ENCODE data around the gene STXBP5L.

STXBP5L gene

DNA sequence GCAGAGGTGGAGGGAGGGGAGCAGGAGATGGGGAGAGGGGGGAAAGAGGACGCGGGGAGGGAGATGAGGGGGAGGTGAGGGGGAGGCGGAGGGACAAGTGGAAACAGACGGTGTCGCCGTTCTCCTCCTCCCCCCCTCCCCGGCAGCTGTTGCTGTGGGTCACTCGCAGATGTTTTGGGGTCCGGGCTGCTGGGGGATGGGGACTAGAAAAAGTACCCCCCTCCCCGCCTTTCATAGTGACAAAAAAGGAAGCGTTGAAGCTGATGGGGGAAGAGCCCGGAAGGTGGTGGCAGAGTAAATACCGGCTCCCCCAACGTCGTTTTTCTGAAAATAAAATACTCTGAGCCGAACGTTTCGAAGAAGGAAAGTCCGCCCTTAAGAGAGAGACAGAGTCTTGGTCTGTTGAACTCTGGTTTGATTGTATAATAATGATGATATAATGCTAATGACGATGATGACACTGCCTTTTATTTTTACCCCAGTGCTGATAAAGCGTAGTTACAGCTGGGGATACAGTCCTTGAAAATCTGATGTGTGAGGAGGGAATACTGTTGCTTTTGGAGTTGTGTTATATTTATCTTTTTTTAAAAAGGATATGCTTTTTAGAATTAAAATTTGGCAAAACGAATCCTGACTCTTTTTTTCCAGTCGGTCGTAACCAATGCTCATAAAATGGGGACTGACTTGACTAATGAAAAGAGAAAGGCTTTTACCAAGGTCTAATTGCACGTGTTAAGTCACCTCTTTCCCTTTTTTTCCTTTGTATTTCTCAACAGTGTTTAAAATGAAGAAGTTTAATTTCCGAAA, 993 bp downstream of the STXBP5L start:
- TF ChIP-seq, protein P1, sequence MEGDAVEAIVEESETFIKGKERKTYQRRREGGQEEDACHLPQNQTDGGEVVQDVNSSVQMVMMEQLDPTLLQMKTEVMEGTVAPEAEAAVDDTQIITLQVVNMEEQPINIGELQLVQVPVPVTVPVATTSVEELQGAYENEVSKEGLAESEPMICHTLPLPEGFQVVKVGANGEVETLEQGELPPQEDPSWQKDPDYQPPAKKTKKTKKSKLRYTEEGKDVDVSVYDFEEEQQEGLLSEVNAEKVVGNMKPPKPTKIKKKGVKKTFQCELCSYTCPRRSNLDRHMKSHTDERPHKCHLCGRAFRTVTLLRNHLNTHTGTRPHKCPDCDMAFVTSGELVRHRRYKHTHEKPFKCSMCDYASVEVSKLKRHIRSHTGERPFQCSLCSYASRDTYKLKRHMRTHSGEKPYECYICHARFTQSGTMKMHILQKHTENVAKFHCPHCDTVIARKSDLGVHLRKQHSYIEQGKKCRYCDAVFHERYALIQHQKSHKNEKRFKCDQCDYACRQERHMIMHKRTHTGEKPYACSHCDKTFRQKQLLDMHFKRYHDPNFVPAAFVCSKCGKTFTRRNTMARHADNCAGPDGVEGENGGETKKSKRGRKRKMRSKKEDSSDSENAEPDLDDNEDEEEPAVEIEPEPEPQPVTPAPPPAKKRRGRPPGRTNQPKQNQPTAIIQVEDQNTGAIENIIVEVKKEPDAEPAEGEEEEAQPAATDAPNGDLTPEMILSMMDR (IDR thresholded peaks at IDR 0.05; ENCODE audit: insufficient read depth, low read length, poor library complexity, severe bottlenecking), result no peak
- H3K27me3 ChIP-seq (replicated peaks; ENCODE audit: control insufficient read depth, insufficient read depth, low read length), result peaks cover 2% of the 10 kb centered on the region; the same call in 1 of the 2 replicates
- H3K4me3 ChIP-seq (replicated peaks; ENCODE audit: low read depth, low read length), result no peak overlapping the region
- DNase-seq (ENCODE audit: extremely low read depth, insufficient read length), result no peak
- no peaks in the 10 kb centered on the region for H3K36me3 ChIP-seq (ENCODE audit: control insufficient read depth, insufficient read depth, low read length)

DNA sequence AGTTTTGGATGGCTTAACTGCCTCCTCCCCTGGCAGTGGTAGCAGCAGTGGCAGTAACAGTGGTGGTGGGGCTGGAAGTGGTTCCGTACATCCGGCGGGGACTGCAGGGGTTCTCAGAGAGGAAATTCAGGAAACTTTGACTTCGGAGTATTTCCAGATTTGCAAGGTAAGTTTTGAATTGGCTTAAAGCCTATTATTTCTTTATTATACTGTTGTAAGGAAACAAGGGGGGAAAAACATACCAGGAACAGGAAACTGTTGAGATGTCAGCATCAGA, 1.5 kb downstream of the STXBP5L start:
- TF ChIP-seq, protein P1 (IDR thresholded peaks at IDR 0.05; ENCODE audit: insufficient read depth, low read length, poor library complexity, severe bottlenecking), result no peak
- peaks cover 2% of the 10 kb centered on the region; the same call in 1 of the 2 replicates for H3K27me3 ChIP-seq (replicated peaks; ENCODE audit: control insufficient read depth, insufficient read depth, low read length)
- no peak overlapping the region for H3K4me3 ChIP-seq (replicated peaks; ENCODE audit: low read depth, low read length)
- no peak for DNase-seq (ENCODE audit: extremely low read depth, insufficient read length)
- no peaks in the 10 kb centered on the region for H3K36me3 ChIP-seq (ENCODE audit: control insufficient read depth, insufficient read depth, low read length)

DNA sequence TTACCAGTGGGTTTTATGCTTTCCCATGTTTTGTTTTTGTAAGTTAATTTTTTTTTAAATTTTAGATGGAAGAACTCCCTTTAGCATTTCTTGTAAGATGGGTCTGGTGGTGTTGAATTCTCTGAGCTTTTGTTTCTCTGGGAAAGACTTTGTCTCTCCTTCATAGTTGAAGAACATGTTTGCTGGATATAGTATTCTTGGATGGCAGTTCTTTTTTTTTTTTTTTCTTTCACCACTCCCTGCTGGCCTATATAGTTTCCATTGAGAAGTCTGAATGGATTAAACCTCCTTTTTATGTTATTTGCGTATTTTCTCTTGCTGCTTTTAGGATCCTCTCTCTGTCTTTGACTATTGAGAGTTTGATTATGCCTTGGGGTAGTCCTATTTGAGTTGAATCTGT, 18.1 kb downstream of the STXBP5L start:
- Histone ChIP-seq H3K36me3 (ENCODE audit: control insufficient read depth, insufficient read depth, low read length) (no peaks in the 10 kb centered on the region), H3K27me3 (replicated peaks; ENCODE audit: control insufficient read depth, insufficient read depth, low read length) (no peaks in the 10 kb centered on the region), H3K4me3 (replicated peaks; ENCODE audit: low read depth, low read length) (no peak overlapping the region)
- TF ChIP-seq, protein P1 (IDR thresholded peaks at IDR 0.05; ENCODE audit: insufficient read depth, low read length, poor library complexity, severe bottlenecking), result no peak
- DNase-seq (ENCODE audit: extremely low read depth, insufficient read length), result no peak

DNA sequence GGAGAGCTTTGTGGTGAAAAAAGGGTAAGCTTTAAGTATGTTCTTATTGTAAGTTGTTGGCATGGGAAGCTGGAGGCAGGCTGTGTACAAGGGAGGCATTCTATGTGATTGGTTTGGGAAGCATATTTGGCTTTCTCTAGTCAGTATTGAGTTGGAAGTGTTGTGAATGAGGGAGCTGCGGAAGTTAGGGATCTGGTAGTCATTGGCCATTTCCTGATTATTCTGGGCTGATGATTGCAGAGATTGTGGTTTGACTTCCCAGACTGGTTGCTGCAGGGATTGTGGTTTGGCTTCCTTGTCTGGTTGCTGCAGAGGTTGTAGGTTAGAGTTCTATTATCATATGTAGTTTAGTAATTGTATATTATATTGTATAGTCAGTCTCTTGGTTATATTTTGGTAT, 21.0 kb downstream of the STXBP5L start:
- Histone ChIP-seq H3K36me3 (ENCODE audit: control insufficient read depth, insufficient read depth, low read length) (no peaks in the 10 kb centered on the region), H3K27me3 (replicated peaks; ENCODE audit: control insufficient read depth, insufficient read depth, low read length) (no peaks in the 10 kb centered on the region), H3K4me3 (replicated peaks; ENCODE audit: low read depth, low read length) (no peak overlapping the region)
- TF ChIP-seq, protein P1 (IDR thresholded peaks at IDR 0.05; ENCODE audit: insufficient read depth, low read length, poor library complexity, severe bottlenecking), result no peak
- no peak for DNase-seq (ENCODE audit: extremely low read depth, insufficient read length)

DNA sequence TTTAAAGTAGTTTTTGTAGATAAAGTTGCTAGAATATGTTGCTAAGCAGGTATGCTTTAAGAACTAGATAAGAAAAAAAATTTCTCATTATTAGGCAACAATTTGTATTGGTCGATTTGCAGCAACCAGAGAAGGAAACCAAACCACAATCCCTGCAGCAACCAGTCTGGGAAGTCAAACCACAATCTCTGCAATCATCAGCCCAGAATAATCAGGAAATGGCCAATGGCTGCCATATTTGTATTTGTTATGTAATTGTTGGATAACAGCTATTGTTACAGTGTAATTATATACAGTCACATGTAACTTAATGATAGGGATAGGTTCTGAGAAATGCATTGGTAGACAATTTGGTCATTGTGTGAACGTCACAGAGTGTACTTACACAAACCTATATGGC, 23.6 kb downstream of the STXBP5L start:
- no peak for DNase-seq (ENCODE audit: extremely low read depth, insufficient read length)
- no peaks in the 10 kb centered on the region for H3K27me3 ChIP-seq (replicated peaks; ENCODE audit: control insufficient read depth, insufficient read depth, low read length)
- no peaks in the 10 kb centered on the region for H3K36me3 ChIP-seq (ENCODE audit: control insufficient read depth, insufficient read depth, low read length)
- H3K4me3 ChIP-seq (replicated peaks; ENCODE audit: low read depth, low read length), result no peak overlapping the region
- TF ChIP-seq, protein P1 (IDR thresholded peaks at IDR 0.05; ENCODE audit: insufficient read depth, low read length, poor library complexity, severe bottlenecking), result no peak

DNA sequence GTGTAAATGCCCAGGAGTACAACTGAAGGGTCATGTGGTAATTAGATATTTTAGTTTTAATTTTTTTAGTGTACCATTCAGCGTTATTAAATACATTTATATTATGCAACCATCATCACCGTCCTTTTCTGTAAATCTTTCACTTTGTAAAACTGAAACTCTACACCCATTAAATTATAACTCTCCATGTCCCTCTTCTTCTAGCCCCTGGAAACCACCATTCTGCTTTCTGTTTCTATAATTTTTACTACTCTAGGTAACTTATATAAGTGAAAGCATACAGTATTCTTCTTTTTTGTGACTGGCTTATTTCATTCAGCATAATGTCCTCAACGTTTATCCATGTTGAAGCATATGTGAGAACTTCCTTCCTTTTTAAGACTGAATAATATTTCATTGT, 48.1 kb downstream of the STXBP5L start:
- no peak for DNase-seq (ENCODE audit: extremely low read depth, insufficient read length)
- H3K36me3 ChIP-seq (ENCODE audit: control insufficient read depth, insufficient read depth, low read length), result no peaks in the 10 kb centered on the region
- no peak overlapping the region for H3K4me3 ChIP-seq (replicated peaks; ENCODE audit: low read depth, low read length)
- no peaks in the 10 kb centered on the region for H3K27me3 ChIP-seq (replicated peaks; ENCODE audit: control insufficient read depth, insufficient read depth, low read length)
- TF ChIP-seq, protein P1 (IDR thresholded peaks at IDR 0.05; ENCODE audit: insufficient read depth, low read length, poor library complexity, severe bottlenecking), result no peak

All from GM06990 (cell line).